ENCODE measurements around the gene CLSTN1. TPM values are rescaled to one million over a fixed set of nuclear protein-coding genes. Genes with fewer than 3 reads are reported as not detected.

The CLSTN1 gene
- total and polyA plus RNA-seq, 2 experiments from 2014 or later: 70.9 to 81.5 TPM

GRCh38 chr1:9822490-9822889 lies 1.3 kb downstream of the CLSTN1 start:
- Histone ChIP-seq H3K27ac (no peak overlapping the region), H3K27me3 (no peaks in the 10 kb centered on the region), H3K9me3 (ENCODE audit: low read depth) (no peaks in the 10 kb centered on the region), H3K4me1 (ENCODE audit: low read depth) (peaks cover 20% of the 10 kb centered on the region), H3K36me3 (no peaks in the 10 kb centered on the region), H3K4me3 (peak overlapping the region; percentile 90)
- DNase-seq (ENCODE audit: low read depth in 1 of 2, low spot score in 1 of 2): no peak
- TF ChIP-seq CTCF (IDR thresholded peaks at IDR 0.05; ENCODE audit: low read depth, low read length): no peak

- H3K27me3 ChIP-seq: no peaks in the 10 kb centered on the region
- no peak for DNase-seq (ENCODE audit: low read depth in 1 of 2, low spot score in 1 of 2)
- TF ChIP-seq CTCF (IDR thresholded peaks at IDR 0.05; ENCODE audit: low read depth, low read length): no peak
- H3K36me3 ChIP-seq: no peaks in the 10 kb centered on the region
- no peak overlapping the region for H3K27ac ChIP-seq
- H3K4me3 ChIP-seq: no peak overlapping the region
- H3K4me1 ChIP-seq (ENCODE audit: low read depth): peaks cover 20% of the 10 kb centered on the region
- H3K9me3 ChIP-seq (ENCODE audit: low read depth): no peaks in the 10 kb centered on the region
Observed at GRCh38 chr1:9821710-9822109, 2.1 kb downstream of the CLSTN1 start.

GRCh38 chr1:9820521-9820920 lies 3.2 kb downstream of the CLSTN1 start:
- Histone ChIP-seq H3K9me3 (ENCODE audit: low read depth) (no peaks in the 10 kb centered on the region), H3K36me3 (no peaks in the 10 kb centered on the region), H3K27me3 (no peaks in the 10 kb centered on the region), H3K4me3 (no peak overlapping the region), H3K27ac (no peak overlapping the region), H3K4me1 (ENCODE audit: low read depth) (peaks cover 20% of the 10 kb centered on the region)
- no peak for DNase-seq (ENCODE audit: low read depth in 1 of 2, low spot score in 1 of 2)
- no peak for TF ChIP-seq CTCF (IDR thresholded peaks at IDR 0.05; ENCODE audit: low read depth, low read length)

- TF ChIP-seq CTCF (IDR thresholded peaks at IDR 0.05; ENCODE audit: low read depth, low read length): no peak
- H3K36me3 ChIP-seq: no peaks in the 10 kb centered on the region
- peaks cover 20% of the 10 kb centered on the region for H3K4me1 ChIP-seq (ENCODE audit: low read depth)
- no peaks in the 10 kb centered on the region for H3K9me3 ChIP-seq (ENCODE audit: low read depth)
- no peak overlapping the region for H3K4me3 ChIP-seq
- no peak overlapping the region for H3K27ac ChIP-seq
- H3K27me3 ChIP-seq: no peaks in the 10 kb centered on the region
- no peak for DNase-seq (ENCODE audit: low read depth in 1 of 2, low spot score in 1 of 2)
Observed at GRCh38 chr1:9817734-9818133, 6.0 kb downstream of the CLSTN1 start.

- Histone ChIP-seq H3K27ac (no peak overlapping the region), H3K4me3 (no peak overlapping the region), H3K9me3 (ENCODE audit: low read depth) (no peaks in the 10 kb centered on the region), H3K36me3 (no peaks in the 10 kb centered on the region), H3K4me1 (ENCODE audit: low read depth) (peaks cover 7% of the 10 kb centered on the region), H3K27me3 (no peaks in the 10 kb centered on the region)
- DNase-seq (ENCODE audit: low read depth in 1 of 2, low spot score in 1 of 2): no peak
- TF ChIP-seq CTCF (IDR thresholded peaks at IDR 0.05; ENCODE audit: low read depth, low read length): no peak
Observed at GRCh38 chr1:9816199-9816598, 7.6 kb downstream of the CLSTN1 start.

- no peaks in the 10 kb centered on the region for H3K27me3 ChIP-seq
- TF ChIP-seq CTCF (IDR thresholded peaks at IDR 0.05; ENCODE audit: low read depth, low read length): no peak
- DNase-seq (ENCODE audit: low read depth in 1 of 2, low spot score in 1 of 2): no peak
- H3K9me3 ChIP-seq (ENCODE audit: low read depth): no peaks in the 10 kb centered on the region
- peaks cover 5% of the 10 kb centered on the region for H3K4me1 ChIP-seq (ENCODE audit: low read depth)
- no peaks in the 10 kb centered on the region for H3K36me3 ChIP-seq
- H3K27ac ChIP-seq: peak overlapping the region; percentile 26
- no peak overlapping the region for H3K4me3 ChIP-seq
Observed at GRCh38 chr1:9815150-9815549, 8.6 kb downstream of the CLSTN1 start.

Data from cardiac muscle cell (in vitro differentiated cells and primary cell).